ENCODE measurements around the gene SCO2. TPM values are rescaled to one million over a fixed set of nuclear protein-coding genes. Genes with fewer than 3 reads are reported as not detected.

Gene SCO2
- total RNA-seq, 1 donor from 2014 or later, result 1.8 TPM

DNA sequence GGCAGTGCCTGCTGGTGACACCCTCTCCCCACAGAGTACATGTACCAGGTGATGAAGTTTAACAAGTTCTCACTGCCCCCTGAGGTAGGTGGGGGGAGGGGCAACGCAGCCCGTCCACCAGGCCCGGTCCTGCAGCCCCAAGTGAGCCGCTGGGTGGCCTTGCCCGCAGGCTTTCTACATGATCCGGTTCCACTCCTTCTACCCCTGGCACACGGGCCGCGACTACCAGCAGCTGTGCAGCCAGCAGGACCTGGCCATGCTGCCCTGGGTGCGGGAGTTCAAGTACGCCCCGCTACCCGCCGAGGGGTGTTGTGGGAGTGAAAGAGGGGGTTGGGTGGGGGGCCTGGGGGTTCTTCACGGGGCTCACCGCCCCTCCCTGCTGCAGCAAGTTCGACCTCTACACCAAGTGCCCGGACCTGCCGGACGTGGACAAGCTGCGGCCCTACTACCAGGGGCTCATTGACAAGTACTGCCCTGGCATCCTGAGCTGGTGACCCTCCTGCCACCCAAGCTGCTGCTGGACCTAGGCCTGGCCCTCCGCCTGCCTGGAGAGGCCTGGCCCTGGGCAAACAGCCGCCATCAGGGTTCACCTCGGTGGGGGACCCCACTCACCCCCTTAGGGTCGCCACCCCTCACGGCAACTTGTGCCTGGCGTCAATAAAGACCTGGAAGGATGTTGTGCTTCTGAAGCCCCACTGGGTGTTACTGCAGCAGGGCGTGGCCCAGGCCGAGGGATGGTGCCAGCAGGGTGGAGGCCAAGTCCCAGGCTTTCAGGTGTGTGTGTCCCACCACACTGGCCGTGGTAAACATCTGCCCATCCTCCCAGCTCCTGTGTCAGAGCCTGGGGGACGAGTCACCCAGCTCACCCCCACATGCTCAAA lies 35.8 kb downstream of the SCO2 start:
- Histone ChIP-seq H3K4me3 (ENCODE audit: insufficient read depth, low read depth, low read length) (no peak overlapping the region), H3K36me3 (ENCODE audit: insufficient read depth, low read length) (no peaks in the 10 kb centered on the region), H3K4me2 (ENCODE audit: low read length) (no peak overlapping the region), H3K4me1 (ENCODE audit: insufficient read depth, low read length) (peaks cover 7% of the 10 kb centered on the region), H3K9ac (ENCODE audit: low read length) (no peak overlapping the region), H2AFZ (ENCODE audit: low read depth, low read length) (no peak overlapping the region), H3K9me3 (ENCODE audit: insufficient read depth, low read depth, low read length) (no peaks in the 10 kb centered on the region), H3K27ac (ENCODE audit: low read depth, low read length) (no peak overlapping the region), H4K20me1 (ENCODE audit: insufficient read depth, low read length) (no peaks in the 10 kb centered on the region), H3K27me3 (ENCODE audit: insufficient read depth, low read length) (no peaks in the 10 kb centered on the region), H3K79me2 (ENCODE audit: insufficient read depth, low read length) (no peaks in the 10 kb centered on the region)
- no peak for DNase-seq (ENCODE audit: low read depth)
- no peak overlapping the region for H3K27ac Mint-ChIP-seq (ENCODE audit: unreplicated experiment)
- H3K27me3 Mint-ChIP-seq (ENCODE audit: low read depth, unreplicated experiment), result peaks cover 7% of the 10 kb centered on the region
- H3K36me3 Mint-ChIP-seq (ENCODE audit: low read depth, unreplicated experiment), result peaks cover 2% of the 10 kb centered on the region
- TF ChIP-seq EZH2 (IDR thresholded peaks at IDR 0.05; ENCODE audit: insufficient read depth, low read length), result no peak
- TF ChIP-seq, protein P1, sequence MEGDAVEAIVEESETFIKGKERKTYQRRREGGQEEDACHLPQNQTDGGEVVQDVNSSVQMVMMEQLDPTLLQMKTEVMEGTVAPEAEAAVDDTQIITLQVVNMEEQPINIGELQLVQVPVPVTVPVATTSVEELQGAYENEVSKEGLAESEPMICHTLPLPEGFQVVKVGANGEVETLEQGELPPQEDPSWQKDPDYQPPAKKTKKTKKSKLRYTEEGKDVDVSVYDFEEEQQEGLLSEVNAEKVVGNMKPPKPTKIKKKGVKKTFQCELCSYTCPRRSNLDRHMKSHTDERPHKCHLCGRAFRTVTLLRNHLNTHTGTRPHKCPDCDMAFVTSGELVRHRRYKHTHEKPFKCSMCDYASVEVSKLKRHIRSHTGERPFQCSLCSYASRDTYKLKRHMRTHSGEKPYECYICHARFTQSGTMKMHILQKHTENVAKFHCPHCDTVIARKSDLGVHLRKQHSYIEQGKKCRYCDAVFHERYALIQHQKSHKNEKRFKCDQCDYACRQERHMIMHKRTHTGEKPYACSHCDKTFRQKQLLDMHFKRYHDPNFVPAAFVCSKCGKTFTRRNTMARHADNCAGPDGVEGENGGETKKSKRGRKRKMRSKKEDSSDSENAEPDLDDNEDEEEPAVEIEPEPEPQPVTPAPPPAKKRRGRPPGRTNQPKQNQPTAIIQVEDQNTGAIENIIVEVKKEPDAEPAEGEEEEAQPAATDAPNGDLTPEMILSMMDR (IDR thresholded peaks at IDR 0.05; ENCODE audit: insufficient read depth, low read depth, low read length), result no peak
- H3K4me3 Mint-ChIP-seq (ENCODE audit: unreplicated experiment), result no peak overlapping the region
- no peak for FAIRE-seq
- no peaks in the 10 kb centered on the region for H3K9me3 Mint-ChIP-seq (ENCODE audit: unreplicated experiment)
- peaks cover 6% of the 10 kb centered on the region for H3K4me1 Mint-ChIP-seq (ENCODE audit: low read depth, unreplicated experiment)

DNA sequence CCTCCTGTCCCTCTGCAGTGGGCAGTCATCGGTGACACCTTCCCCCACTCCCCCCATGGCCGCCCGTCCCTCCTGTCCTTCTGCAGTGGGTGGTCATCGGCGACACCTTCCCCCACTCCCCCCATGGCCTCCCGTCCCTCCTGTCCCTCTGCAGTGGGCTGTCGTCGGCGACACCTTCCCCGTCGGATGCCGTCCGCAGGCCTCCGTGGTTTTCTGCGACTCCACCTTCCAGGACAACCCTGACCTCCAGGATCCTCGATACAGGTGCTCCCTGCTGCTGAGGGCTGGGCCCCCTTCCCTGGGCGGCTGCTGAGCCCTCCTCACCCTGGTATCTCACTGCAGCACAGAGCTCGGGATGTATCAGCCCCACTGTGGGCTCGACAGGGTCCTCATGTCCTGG lies 36.5 kb downstream of the SCO2 start:
- H3K36me3 Mint-ChIP-seq (ENCODE audit: low read depth, unreplicated experiment), result peaks cover 5% of the 10 kb centered on the region
- no peak for DNase-seq (ENCODE audit: low read depth)
- FAIRE-seq, result no peak
- Histone ChIP-seq H4K20me1 (ENCODE audit: insufficient read depth, low read length) (no peaks in the 10 kb centered on the region), H3K36me3 (ENCODE audit: insufficient read depth, low read length) (no peaks in the 10 kb centered on the region), H3K4me3 (ENCODE audit: insufficient read depth, low read depth, low read length) (no peak overlapping the region), H2AFZ (ENCODE audit: low read depth, low read length) (no peak overlapping the region), H3K9me3 (ENCODE audit: insufficient read depth, low read depth, low read length) (no peaks in the 10 kb centered on the region), H3K79me2 (ENCODE audit: insufficient read depth, low read length) (no peaks in the 10 kb centered on the region), H3K4me1 (ENCODE audit: insufficient read depth, low read length) (peaks cover 7% of the 10 kb centered on the region), H3K9ac (ENCODE audit: low read length) (no peak overlapping the region), H3K4me2 (ENCODE audit: low read length) (no peak overlapping the region), H3K27ac (ENCODE audit: low read depth, low read length) (no peak overlapping the region), H3K27me3 (ENCODE audit: insufficient read depth, low read length) (no peaks in the 10 kb centered on the region)
- no peaks in the 10 kb centered on the region for H3K9me3 Mint-ChIP-seq (ENCODE audit: unreplicated experiment)
- no peak overlapping the region for H3K4me3 Mint-ChIP-seq (ENCODE audit: unreplicated experiment)
- TF ChIP-seq, protein P1 (IDR thresholded peaks at IDR 0.05; ENCODE audit: insufficient read depth, low read depth, low read length), result no peak
- TF ChIP-seq EZH2 (IDR thresholded peaks at IDR 0.05; ENCODE audit: insufficient read depth, low read length), result no peak
- peaks cover 6% of the 10 kb centered on the region for H3K4me1 Mint-ChIP-seq (ENCODE audit: low read depth, unreplicated experiment)
- H3K27me3 Mint-ChIP-seq (ENCODE audit: low read depth, unreplicated experiment), result peaks cover 7% of the 10 kb centered on the region
- H3K27ac Mint-ChIP-seq (ENCODE audit: unreplicated experiment), result no peak overlapping the region
